OCI-LY1 (cell line): Measurements from ENCODE around the gene FAM78A.

Source experiments
- H2AFZ ChIP-seq: fragments of 200-600 bp; sonication (generic), shearing (Covaris generic); 2 replicates; pipeline ENCODE4 v1.6.0; 2014; ENCODE audit warnings: antibody characterized with exemption, mild to moderate bottlenecking, low read length
- H3F3A ChIP-seq: fragments of 200-600 bp; sonication (generic), shearing (Covaris generic); 2 replicates; pipeline ENCODE4 v1.6.0; 2014; ENCODE audit warnings: mild to moderate bottlenecking, antibody characterized with exemption, low read length, moderate library complexity; ENCODE audit not compliant: insufficient read depth
- H3K27ac ChIP-seq: fragments of 200-600 bp; sonication (generic); 2 replicates; pipeline ENCODE4 v1.5.1; 2014; ENCODE audit warnings: low read length, mixed run types, mild to moderate bottlenecking, low read depth; ENCODE audit not compliant: poor library complexity, severe bottlenecking
- H3K27me3 ChIP-seq: fragments of 200-600 bp; sonication (generic); 2 replicates; pipeline ENCODE4 v1.6.0; 2014; ENCODE audit warnings: antibody characterized with exemption, mild to moderate bottlenecking, low read length, moderate library complexity; ENCODE audit not compliant: insufficient read depth
- H3K36me3 ChIP-seq: fragments of 200-600 bp; sonication (generic); 2 replicates; pipeline ENCODE4 v1.6.1; 2014; ENCODE audit warnings: mild to moderate bottlenecking, antibody characterized with exemption, low read length, moderate library complexity, mixed read lengths; ENCODE audit not compliant: insufficient read depth
- H3K4me1 ChIP-seq: fragments of 200-600 bp; sonication (generic); 2 replicates; pipeline ENCODE4 v1.5.1; 2014; ENCODE audit warnings: mild to moderate bottlenecking, low read length, moderate library complexity; ENCODE audit not compliant: insufficient read depth, severe bottlenecking
- H3K4me2 ChIP-seq: fragments of 200-600 bp; sonication (generic), shearing (Covaris generic); 2 replicates; pipeline ENCODE4 v1.6.1; 2014; ENCODE audit warnings: low read length
- H3K4me3 ChIP-seq: fragments of 200-600 bp; sonication (generic); 2 replicates; pipeline ENCODE4 v1.5.1; 2014; ENCODE audit warnings: low read length, low read depth, mild to moderate bottlenecking, mixed read lengths; ENCODE audit not compliant: poor library complexity, severe bottlenecking
- H3K79me2 ChIP-seq: fragments of 200-600 bp; shearing (Covaris generic); 2 replicates; pipeline ENCODE4 v1.6.1; 2016; ENCODE audit warnings: mixed run types, low read length, mixed read lengths; ENCODE audit not compliant: insufficient read depth
- H3K9ac ChIP-seq: fragments of 200-600 bp; sonication (generic), shearing (Covaris generic); 2 replicates; pipeline ENCODE4 v1.6.1; 2014; ENCODE audit warnings: mild to moderate bottlenecking, low read length, mixed read lengths
- H3K9me2 ChIP-seq: fragments of 200-600 bp; sonication (generic), shearing (Covaris generic); 2 replicates; pipeline ENCODE4 v1.6.1; 2014; ENCODE audit warnings: low read depth, mild to moderate bottlenecking, low read length, mixed read lengths
- H3K9me3 ChIP-seq: fragments of 200-600 bp; shearing (Covaris generic); 2 replicates; pipeline ENCODE4 v1.6.1; 2014; ENCODE audit warnings: low read length, mixed read lengths
- H4K20me1 ChIP-seq: fragments of 200-600 bp; sonication (generic), shearing (Covaris generic); 2 replicates; pipeline ENCODE4 v1.6.0; 2016; ENCODE audit warnings: mild to moderate bottlenecking, low read length; ENCODE audit not compliant: insufficient read depth
- EZH2 ChIP-seq: fragments of 200-600 bp; sonication (generic), shearing (Covaris generic); IDR thresholded peaks from 2 replicates; pipeline ENCODE4 v1.8.0; 2017; ENCODE audit warnings: borderline replicate concordance, mixed run types, mild to moderate bottlenecking, antibody characterized with exemption, low read length, moderate library complexity, mixed read lengths
- TF ChIP-seq, protein P1 (sequence below): fragments of 200-600 bp; sonication (generic), shearing (Covaris generic); IDR thresholded peaks from 2 replicates; pipeline ENCODE4 v1.5.1; 2017; ENCODE audit warnings: mild to moderate bottlenecking, antibody characterized with exemption, low read length, moderate library complexity, mixed read lengths

The FAM78A gene

DNA sequence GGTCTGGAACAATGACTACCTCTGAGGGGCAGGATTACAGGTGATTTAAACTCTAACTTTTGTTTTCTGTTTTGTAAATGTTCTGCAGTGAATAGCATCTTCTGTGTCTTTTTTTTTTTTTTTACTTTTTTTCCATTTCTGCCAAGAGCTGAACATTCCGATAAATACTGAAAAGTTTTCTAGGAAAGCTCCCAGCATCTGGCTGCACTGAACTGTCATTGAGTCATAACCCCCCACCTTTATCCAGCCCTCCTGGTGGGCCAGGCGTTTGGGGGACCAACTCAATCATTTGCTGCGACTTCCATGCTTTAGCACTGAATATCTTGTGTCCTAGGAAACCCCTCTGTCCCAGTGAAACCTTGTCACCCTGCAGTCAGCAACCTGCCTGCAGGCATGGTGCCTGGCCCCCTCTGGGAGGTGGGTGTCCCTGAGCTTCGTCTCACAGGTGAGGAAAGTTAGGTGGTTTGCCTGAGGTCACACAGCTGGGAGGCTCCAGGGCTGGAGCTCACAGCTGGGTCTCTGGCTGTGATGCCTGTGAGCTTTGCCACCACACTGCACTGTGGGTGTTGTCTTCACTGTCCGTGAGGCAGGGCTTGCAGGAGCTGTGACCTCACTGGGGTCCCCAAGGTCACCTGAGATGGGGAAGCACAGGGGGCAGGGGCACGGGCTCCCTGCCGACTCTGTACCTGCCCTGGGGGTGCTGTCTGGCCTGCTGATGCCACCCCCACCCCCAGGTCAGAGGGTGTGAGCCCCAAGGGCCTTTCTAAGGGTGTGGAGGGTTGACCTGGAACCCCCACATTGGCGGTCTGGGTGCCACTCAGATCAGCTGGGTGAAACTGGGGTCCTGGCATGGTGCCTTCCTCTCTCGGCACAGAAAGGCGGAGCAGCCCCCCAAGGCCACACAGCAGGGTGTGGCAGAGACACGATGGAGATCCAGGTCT, 27.3 kb upstream of the FAM78A start:
- Histone ChIP-seq H3K79me2 (no peaks in the 10 kb centered on the region), H2AFZ (no peak overlapping the region), H3K36me3 (no peaks in the 10 kb centered on the region), H3K9me3 (no peaks in the 10 kb centered on the region), H3K9ac (no peak overlapping the region), H3K27me3 (peaks cover 5% of the 10 kb centered on the region), H3K9me2 (no peaks in the 10 kb centered on the region), H3K4me1 (no peaks in the 10 kb centered on the region), H3F3A (no peaks in the 10 kb centered on the region), H3K4me2 (no peak overlapping the region), H4K20me1 (no peaks in the 10 kb centered on the region), H3K27ac (no peak overlapping the region), H3K4me3 (no peak overlapping the region)
- TF ChIP-seq, protein P1, sequence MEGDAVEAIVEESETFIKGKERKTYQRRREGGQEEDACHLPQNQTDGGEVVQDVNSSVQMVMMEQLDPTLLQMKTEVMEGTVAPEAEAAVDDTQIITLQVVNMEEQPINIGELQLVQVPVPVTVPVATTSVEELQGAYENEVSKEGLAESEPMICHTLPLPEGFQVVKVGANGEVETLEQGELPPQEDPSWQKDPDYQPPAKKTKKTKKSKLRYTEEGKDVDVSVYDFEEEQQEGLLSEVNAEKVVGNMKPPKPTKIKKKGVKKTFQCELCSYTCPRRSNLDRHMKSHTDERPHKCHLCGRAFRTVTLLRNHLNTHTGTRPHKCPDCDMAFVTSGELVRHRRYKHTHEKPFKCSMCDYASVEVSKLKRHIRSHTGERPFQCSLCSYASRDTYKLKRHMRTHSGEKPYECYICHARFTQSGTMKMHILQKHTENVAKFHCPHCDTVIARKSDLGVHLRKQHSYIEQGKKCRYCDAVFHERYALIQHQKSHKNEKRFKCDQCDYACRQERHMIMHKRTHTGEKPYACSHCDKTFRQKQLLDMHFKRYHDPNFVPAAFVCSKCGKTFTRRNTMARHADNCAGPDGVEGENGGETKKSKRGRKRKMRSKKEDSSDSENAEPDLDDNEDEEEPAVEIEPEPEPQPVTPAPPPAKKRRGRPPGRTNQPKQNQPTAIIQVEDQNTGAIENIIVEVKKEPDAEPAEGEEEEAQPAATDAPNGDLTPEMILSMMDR, result no peak
- no peak for TF ChIP-seq EZH2

DNA sequence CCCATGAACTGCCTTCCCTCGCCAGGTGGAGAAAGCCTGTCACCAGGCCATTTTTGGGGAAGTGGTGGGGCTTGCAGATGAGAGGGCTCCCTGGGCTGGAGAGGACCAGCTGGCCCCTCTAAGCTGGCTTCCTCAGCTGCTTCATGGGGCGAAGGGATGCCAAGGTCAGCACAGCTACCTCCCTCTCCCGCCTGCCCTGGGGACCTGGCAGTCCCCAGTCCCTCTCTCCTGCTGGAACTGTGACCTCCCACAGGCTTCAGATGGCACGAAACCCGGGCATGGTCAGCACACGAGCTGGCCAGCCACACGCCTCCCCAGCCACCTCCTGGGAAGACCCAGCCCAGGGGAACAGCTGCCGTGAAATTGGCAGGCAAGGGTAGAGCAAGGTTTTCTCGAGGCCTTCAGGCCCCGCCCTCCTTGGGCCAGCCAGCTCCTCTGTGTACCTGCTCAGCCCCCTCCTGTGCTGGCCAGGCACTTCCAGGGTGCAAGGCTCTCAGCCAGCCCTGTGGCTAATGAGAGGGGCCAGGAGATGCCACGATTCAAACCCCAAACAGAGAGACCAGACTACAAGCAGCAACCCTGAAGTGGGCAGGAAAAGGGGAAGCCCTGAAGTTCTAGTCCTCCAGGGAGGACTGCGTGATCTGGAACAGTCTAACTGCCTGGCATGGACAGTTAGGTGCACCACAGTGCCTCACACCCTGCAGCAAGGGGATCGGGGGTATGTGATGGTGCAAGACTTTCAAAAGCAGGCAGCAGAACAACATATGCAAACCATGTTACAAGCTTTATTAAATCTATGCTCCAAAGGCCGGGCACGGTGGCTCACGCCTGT, 26.1 kb upstream of the FAM78A start:
- no peaks in the 10 kb centered on the region for H3K9me3 ChIP-seq
- no peaks in the 10 kb centered on the region for H3F3A ChIP-seq
- no peak overlapping the region for H3K4me2 ChIP-seq
- no peaks in the 10 kb centered on the region; the same call in 1 of the 2 replicates for H3K27me3 ChIP-seq
- no peaks in the 10 kb centered on the region for H3K9me2 ChIP-seq
- H3K27ac ChIP-seq, result no peak overlapping the region
- H3K9ac ChIP-seq, result no peak overlapping the region
- H3K4me3 ChIP-seq, result no peak overlapping the region
- H3K36me3 ChIP-seq, result no peaks in the 10 kb centered on the region
- TF ChIP-seq, protein P1, result no peak
- TF ChIP-seq EZH2, result no peak
- no peaks in the 10 kb centered on the region for H4K20me1 ChIP-seq
- no peaks in the 10 kb centered on the region for H3K4me1 ChIP-seq
- H2AFZ ChIP-seq, result no peak overlapping the region
- no peaks in the 10 kb centered on the region for H3K79me2 ChIP-seq

DNA sequence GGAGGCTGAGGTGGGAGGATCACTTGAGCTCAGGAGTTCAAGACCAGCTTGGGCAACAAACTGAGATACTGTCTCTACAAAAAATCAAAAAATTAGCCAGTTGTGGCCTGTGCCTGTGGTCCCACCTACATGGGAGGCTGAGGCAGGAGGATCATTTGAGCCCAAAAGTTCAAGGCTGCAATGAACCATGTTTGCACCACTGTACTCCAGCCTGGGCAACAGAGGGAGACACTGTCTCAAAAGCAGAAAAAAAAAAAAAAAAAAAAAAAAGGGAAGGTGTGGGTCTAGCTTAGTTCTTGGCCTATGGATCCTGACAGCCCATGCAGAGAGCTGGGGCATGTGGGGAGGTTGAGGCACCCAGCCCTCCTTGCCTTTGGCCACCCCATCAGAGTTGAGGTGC, 24.1 kb upstream of the FAM78A start:
- H3K9ac ChIP-seq, result no peak overlapping the region
- no peaks in the 10 kb centered on the region for H3K79me2 ChIP-seq
- no peaks in the 10 kb centered on the region for H4K20me1 ChIP-seq
- H3K27ac ChIP-seq, result no peak overlapping the region
- H3K4me1 ChIP-seq, result no peaks in the 10 kb centered on the region
- no peaks in the 10 kb centered on the region for H3K9me3 ChIP-seq
- no peak overlapping the region for H3K4me3 ChIP-seq
- H3K4me2 ChIP-seq, result no peak overlapping the region
- no peaks in the 10 kb centered on the region; the same call in 1 of the 2 replicates for H3K27me3 ChIP-seq
- no peak overlapping the region for H2AFZ ChIP-seq
- H3F3A ChIP-seq, result no peaks in the 10 kb centered on the region
- no peak for TF ChIP-seq EZH2
- H3K9me2 ChIP-seq, result no peaks in the 10 kb centered on the region
- no peaks in the 10 kb centered on the region for H3K36me3 ChIP-seq
